Karpas-422 (cell line): ENCODE measurements around the gene RBFOX1. TPM values are rescaled to one million over a fixed set of nuclear protein-coding genes. Genes with fewer than 3 reads are reported as not detected.

Experiments used
- DNase-seq: peaks from one replicate; pipeline ENCODE4 v3.0.0-alpha.2; 2015
- H2AFZ ChIP-seq: fragments of 200-600 bp; sonication (generic); 2 replicates; pipeline ENCODE4 v1.6.1; 2014; ENCODE audit warnings: antibody characterized with exemption, low read length, mixed read lengths
- H3K27ac ChIP-seq: fragments of 200-600 bp; sonication (generic); 2 replicates; pipeline ENCODE4 v1.5.1; 2014; ENCODE audit warnings: mild to moderate bottlenecking, low read length, moderate library complexity
- H3K27me3 ChIP-seq: fragments of 200-600 bp; sonication (generic); 2 replicates; pipeline ENCODE4 v1.6.1; 2014; ENCODE audit warnings: low read length, mixed read lengths
- H3K36me3 ChIP-seq: fragments of 200-600 bp; sonication (generic); 2 replicates; pipeline ENCODE4 v1.6.1; 2014; ENCODE audit warnings: low read length, mixed read lengths; ENCODE audit not compliant: insufficient read depth
- H3K4me1 ChIP-seq: fragments of 200-600 bp; sonication (generic); 2 replicates; pipeline ENCODE4 v1.6.1; 2014; ENCODE audit warnings: mild to moderate bottlenecking, low read length, mixed read lengths
- H3K4me2 ChIP-seq: fragments of 200-600 bp; sonication (generic); 2 replicates; pipeline ENCODE4 v1.6.1; 2014; ENCODE audit warnings: low read length, low read depth, mild to moderate bottlenecking; ENCODE audit not compliant: poor library complexity, severe bottlenecking
- H3K4me3 ChIP-seq: fragments of 200-600 bp; sonication (generic); 2 replicates; pipeline ENCODE4 v1.5.1; 2014; ENCODE audit warnings: mild to moderate bottlenecking, antibody characterized with exemption, low read length, mixed read lengths
- H3K79me2 ChIP-seq: fragments of 200-600 bp; sonication (generic); 2 replicates; pipeline ENCODE4 v1.6.1; 2014; ENCODE audit warnings: mild to moderate bottlenecking, low read length, mixed read lengths
- H3K9ac ChIP-seq: fragments of 200-600 bp; sonication (generic); 2 replicates; pipeline ENCODE4 v1.6.0; 2014; ENCODE audit warnings: low read length
- H3K9me2 ChIP-seq: fragments of 200-600 bp; sonication (generic), shearing (Covaris generic); replicated peaks from 2 replicates; pipeline ENCODE4 v1.6.0; 2014; ENCODE audit warnings: mild to moderate bottlenecking, low read length, moderate library complexity; ENCODE audit not compliant: insufficient read depth
- H3K9me3 ChIP-seq: fragments of 300-700, 200-600 bp; sonication (generic); 2 replicates; pipeline ENCODE4 v1.6.1; 2014; ENCODE audit warnings: low read length, mixed read lengths
- H4K20me1 ChIP-seq: fragments of 200-600 bp; sonication (generic); 2 replicates; pipeline ENCODE4 v1.6.1; 2014; ENCODE audit warnings: mild to moderate bottlenecking, antibody characterized with exemption, low read length, low read depth; ENCODE audit not compliant: insufficient read depth
- total RNA-seq: library from RNA; depleted of rRNA; stranded (reverse); fragments of >200 nt; shearing (Covaris generic); gene quantifications from 2 replicates; pipeline ENCODE4 v1.2.3, GENCODE V29; 2014; ENCODE audit warnings: low replicate concordance

Gene RBFOX1
- total RNA-seq, 1 experiment from 2014 or later, result 1.3 TPM

- Histone ChIP-seq H3K27me3 (no peaks in the 10 kb centered on the region), H3K9me2 (no peaks in the 10 kb centered on the region), H3K4me3 (no peak overlapping the region), H2AFZ (no peak overlapping the region), H3K36me3 (no peaks in the 10 kb centered on the region), H3K9me3 (peaks cover 14% of the 10 kb centered on the region; the same call in 1 of the 2 replicates), H3K79me2 (no peaks in the 10 kb centered on the region), H3K4me2 (no peak overlapping the region), H3K27ac (no peak overlapping the region), H3K9ac (no peak overlapping the region), H4K20me1 (no peaks in the 10 kb centered on the region), H3K4me1 (no peaks in the 10 kb centered on the region)
- no peak for DNase-seq
Observed at GRCh38 chr16:7644176-7644575, 311.5 kb downstream of the RBFOX1 start.

GRCh38 chr16:7644811-7645210 is 312.2 kb downstream of the RBFOX1 start:
- Histone ChIP-seq H3K9me2 (no peaks in the 10 kb centered on the region), H3K4me2 (no peak overlapping the region), H2AFZ (no peak overlapping the region), H3K27me3 (no peaks in the 10 kb centered on the region), H3K36me3 (no peaks in the 10 kb centered on the region), H4K20me1 (no peaks in the 10 kb centered on the region), H3K4me1 (no peaks in the 10 kb centered on the region), H3K79me2 (no peaks in the 10 kb centered on the region), H3K4me3 (no peak overlapping the region), H3K9ac (no peak overlapping the region), H3K27ac (no peak overlapping the region), H3K9me3 (peaks cover 18% of the 10 kb centered on the region)
- DNase-seq, result no peak

- H3K27ac ChIP-seq, result no peak overlapping the region
Observed at GRCh38 chr16:7646821-7647500, 314.3 kb downstream of the RBFOX1 start.

GRCh38 chr16:7650431-7650830 is 317.8 kb downstream of the RBFOX1 start:
- Histone ChIP-seq H2AFZ (no peak overlapping the region), H3K4me3 (no peak overlapping the region), H3K79me2 (no peaks in the 10 kb centered on the region), H3K9ac (no peak overlapping the region), H4K20me1 (no peaks in the 10 kb centered on the region), H3K27ac (no peak overlapping the region), H3K4me2 (no peak overlapping the region), H3K9me3 (peaks cover 12% of the 10 kb centered on the region), H3K4me1 (no peaks in the 10 kb centered on the region), H3K36me3 (no peaks in the 10 kb centered on the region), H3K9me2 (no peaks in the 10 kb centered on the region), H3K27me3 (no peaks in the 10 kb centered on the region)
- no peak for DNase-seq

More at GRCh38 chr16:7646821-7647500, 314.3 kb downstream of the RBFOX1 start:
- Histone ChIP-seq H3K9me3 (peaks cover 16% of the 10 kb centered on the region), H2AFZ (no peak overlapping the region), H4K20me1 (no peaks in the 10 kb centered on the region), H3K4me3 (no peak overlapping the region), H3K9me2 (no peaks in the 10 kb centered on the region), H3K9ac (no peak overlapping the region), H3K4me1 (no peaks in the 10 kb centered on the region), H3K4me2 (no peak overlapping the region), H3K36me3 (no peaks in the 10 kb centered on the region), H3K27me3 (no peaks in the 10 kb centered on the region), H3K79me2 (no peaks in the 10 kb centered on the region)
- DNase-seq, result no peak

GRCh38 chr16:7651803-7652570 is 319.3 kb downstream of the RBFOX1 start:
- peaks cover 8% of the 10 kb centered on the region for H3K9me3 ChIP-seq
- no peaks in the 10 kb centered on the region for H3K9me2 ChIP-seq
- H4K20me1 ChIP-seq, result no peaks in the 10 kb centered on the region
- DNase-seq, result no peak
- no peaks in the 10 kb centered on the region for H3K36me3 ChIP-seq
- no peaks in the 10 kb centered on the region for H3K27me3 ChIP-seq
- no peak overlapping the region for H2AFZ ChIP-seq
- no peak overlapping the region for H3K9ac ChIP-seq
- no peak overlapping the region for H3K4me2 ChIP-seq
- H3K79me2 ChIP-seq, result no peaks in the 10 kb centered on the region
- no peak overlapping the region for H3K4me3 ChIP-seq
- no peaks in the 10 kb centered on the region for H3K4me1 ChIP-seq
- no peak overlapping the region for H3K27ac ChIP-seq

DNA sequence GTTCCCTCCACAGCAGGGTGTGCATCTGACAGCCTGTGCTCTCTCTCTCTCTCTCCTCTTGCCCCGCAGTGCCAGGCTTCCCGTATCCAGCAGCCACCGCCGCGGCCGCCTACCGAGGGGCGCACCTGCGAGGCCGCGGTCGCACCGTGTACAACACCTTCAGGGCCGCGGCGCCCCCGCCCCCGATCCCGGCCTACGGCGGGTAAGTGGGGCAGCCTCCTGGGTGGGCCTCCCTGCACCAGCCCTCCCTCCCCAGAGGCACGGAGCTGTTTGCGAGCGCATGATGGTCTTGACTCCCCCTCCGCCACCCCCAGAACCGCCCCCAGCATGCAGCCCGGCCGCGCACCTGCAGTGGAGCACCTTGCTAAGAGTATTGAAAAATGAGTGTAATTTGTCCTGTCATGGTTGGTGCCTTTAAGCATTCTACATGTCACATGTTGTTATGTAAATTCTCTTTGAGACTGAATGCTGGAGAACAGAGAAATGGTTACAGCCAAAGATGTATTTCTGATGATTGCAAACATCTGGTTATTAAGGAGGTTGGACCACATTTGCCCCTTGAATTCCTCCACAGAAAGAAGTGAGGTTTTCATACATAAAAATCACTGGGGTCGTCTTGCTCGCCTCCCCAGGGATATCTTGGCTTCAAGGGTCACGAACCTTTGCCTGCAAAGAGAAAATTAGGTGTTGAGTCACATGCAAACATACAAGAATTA is 321.3 kb downstream of the RBFOX1 start:
- Histone ChIP-seq H3K4me1 (no peaks in the 10 kb centered on the region), H3K9me2 (no peaks in the 10 kb centered on the region), H3K27me3 (no peaks in the 10 kb centered on the region), H3K9me3 (peaks cover 5% of the 10 kb centered on the region; the same call in 1 of the 2 replicates), H3K4me2 (no peak overlapping the region), H3K9ac (no peak overlapping the region), H3K79me2 (no peaks in the 10 kb centered on the region), H3K4me3 (no peak overlapping the region), H2AFZ (no peak overlapping the region), H3K36me3 (no peaks in the 10 kb centered on the region), H4K20me1 (no peaks in the 10 kb centered on the region), H3K27ac (no peak overlapping the region)
- no peak for DNase-seq

DNA sequence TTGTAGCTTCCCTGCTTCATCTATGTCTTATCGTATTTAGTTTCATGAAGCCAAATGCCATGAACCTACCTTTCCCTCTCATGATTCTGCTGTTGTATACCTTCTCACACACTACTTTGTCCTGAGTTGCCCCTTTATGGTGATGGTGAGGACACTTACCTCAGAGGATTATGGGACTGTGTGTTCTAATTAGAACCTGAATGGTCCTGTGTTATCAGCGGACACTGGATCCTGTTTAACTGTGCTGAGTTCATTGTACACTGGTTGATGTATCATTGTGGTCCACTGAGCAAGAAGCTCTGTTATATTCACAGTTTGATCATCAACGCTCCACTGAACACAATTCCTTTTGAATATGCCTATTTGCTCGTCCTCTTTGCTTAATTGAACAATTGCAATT is 343.0 kb downstream of the RBFOX1 start:
- no peaks in the 10 kb centered on the region for H4K20me1 ChIP-seq
- H3K4me1 ChIP-seq, result no peaks in the 10 kb centered on the region
- no peak overlapping the region for H3K27ac ChIP-seq
- H3K27me3 ChIP-seq, result no peaks in the 10 kb centered on the region
- no peak overlapping the region for H3K4me3 ChIP-seq
- DNase-seq, result no peak
- H3K79me2 ChIP-seq, result no peaks in the 10 kb centered on the region
- no peak overlapping the region for H2AFZ ChIP-seq
- no peak overlapping the region for H3K4me2 ChIP-seq
- no peak overlapping the region for H3K9ac ChIP-seq
- H3K9me2 ChIP-seq, result no peaks in the 10 kb centered on the region
- H3K36me3 ChIP-seq, result no peaks in the 10 kb centered on the region
- H3K9me3 ChIP-seq, result peaks cover 6% of the 10 kb centered on the region

DNA sequence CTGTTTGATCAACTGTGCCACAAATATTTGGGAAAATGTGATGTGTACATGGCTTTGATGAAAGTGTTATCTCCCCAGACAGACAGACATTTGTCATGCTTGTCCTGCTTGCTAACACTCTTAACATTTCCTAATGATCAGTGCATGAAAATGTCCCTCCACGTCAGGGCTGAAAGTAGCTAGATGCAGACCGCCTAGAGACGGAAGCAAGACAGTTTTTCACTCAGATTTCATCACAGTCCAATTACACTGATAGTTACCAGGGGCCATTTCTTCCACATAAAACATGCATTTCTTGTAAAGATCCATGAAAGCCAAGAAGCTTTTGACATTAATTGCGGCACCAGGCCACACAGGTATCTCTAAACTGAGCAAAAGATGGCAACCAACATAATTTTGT is 347.7 kb downstream of the RBFOX1 start:
- H3K79me2 ChIP-seq, result no peaks in the 10 kb centered on the region
- no peak overlapping the region for H3K4me3 ChIP-seq
- peaks cover 5% of the 10 kb centered on the region for H3K9me3 ChIP-seq
- H3K4me2 ChIP-seq, result no peak overlapping the region
- no peaks in the 10 kb centered on the region for H4K20me1 ChIP-seq
- H3K4me1 ChIP-seq, result no peaks in the 10 kb centered on the region
- H3K27ac ChIP-seq, result no peak overlapping the region
- H3K9ac ChIP-seq, result no peak overlapping the region
- H3K27me3 ChIP-seq, result no peaks in the 10 kb centered on the region
- no peak overlapping the region for H2AFZ ChIP-seq
- DNase-seq, result no peak
- no peaks in the 10 kb centered on the region for H3K36me3 ChIP-seq
- no peaks in the 10 kb centered on the region for H3K9me2 ChIP-seq
